ENCODE results near the gene MT1E.

MT1E gene

DNA sequence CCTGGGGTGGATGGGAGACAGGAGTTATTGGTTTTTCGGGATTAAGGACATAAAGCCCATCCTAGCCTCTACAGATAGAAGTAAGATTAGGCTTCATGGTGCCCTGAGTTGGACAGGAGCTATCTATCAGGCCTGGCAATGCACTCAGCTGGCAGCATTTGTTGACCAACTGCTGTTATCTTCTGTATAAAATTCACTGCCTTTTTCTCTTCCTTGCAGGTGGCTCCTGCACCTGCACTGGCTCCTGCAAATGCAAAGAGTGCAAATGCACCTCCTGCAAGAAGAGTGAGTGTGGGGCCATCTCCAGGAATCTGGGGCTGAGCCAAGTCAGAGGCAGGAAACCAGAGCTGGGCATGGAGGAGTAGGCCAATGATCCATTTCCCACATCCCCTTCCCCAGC lies 13.5 kb downstream of the MT1E start:
- H3K9ac ChIP-seq (ENCODE audit: low read depth, low read length): no peak overlapping the region
- peak overlapping the region; percentile 96 for H3K4me2 ChIP-seq (ENCODE audit: low read length)
- no peaks in the 10 kb centered on the region for H3K36me3 ChIP-seq (ENCODE audit: insufficient read depth, low read length)
- no peaks in the 10 kb centered on the region for H3K9me3 ChIP-seq (replicated peaks; ENCODE audit: low read length)
- no peak overlapping the region for H3K4me3 ChIP-seq (ENCODE audit: low read length)
- H3K4me1 ChIP-seq (ENCODE audit: control insufficient read depth, insufficient read depth, low read length): peaks cover 20% of the 10 kb centered on the region
- H3K27me3 ChIP-seq (ENCODE audit: control insufficient read depth, insufficient read depth, low read length): peaks cover 14% of the 10 kb centered on the region

DNA sequence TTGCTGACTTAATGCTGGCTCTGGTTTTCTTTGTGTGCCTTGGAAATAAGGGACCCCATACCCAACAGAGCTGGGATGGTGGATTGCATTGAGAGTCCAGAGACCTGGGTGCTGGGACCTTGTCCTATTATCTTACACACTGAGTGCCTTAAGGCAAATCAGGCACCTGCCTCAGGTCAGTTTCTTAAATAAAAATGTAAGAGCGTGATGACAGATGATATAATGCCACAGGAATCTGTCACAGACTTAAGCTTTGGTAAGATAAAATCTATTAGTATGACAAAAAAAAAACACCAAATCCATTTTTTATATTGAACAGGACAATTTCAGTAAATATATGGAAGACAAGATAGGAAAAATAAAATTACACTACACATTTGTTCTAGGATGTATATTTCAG lies 14.5 kb downstream of the MT1E start:
- Histone ChIP-seq H3K27me3 (ENCODE audit: control insufficient read depth, insufficient read depth, low read length) (peaks cover 21% of the 10 kb centered on the region), H3K4me2 (ENCODE audit: low read length) (no peak overlapping the region), H3K4me3 (ENCODE audit: low read length) (no peak overlapping the region), H3K9me3 (replicated peaks; ENCODE audit: low read length) (no peaks in the 10 kb centered on the region), H3K9ac (ENCODE audit: low read depth, low read length) (no peak overlapping the region), H3K4me1 (ENCODE audit: control insufficient read depth, insufficient read depth, low read length) (peaks cover 20% of the 10 kb centered on the region), H3K36me3 (ENCODE audit: insufficient read depth, low read length) (no peaks in the 10 kb centered on the region)

DNA sequence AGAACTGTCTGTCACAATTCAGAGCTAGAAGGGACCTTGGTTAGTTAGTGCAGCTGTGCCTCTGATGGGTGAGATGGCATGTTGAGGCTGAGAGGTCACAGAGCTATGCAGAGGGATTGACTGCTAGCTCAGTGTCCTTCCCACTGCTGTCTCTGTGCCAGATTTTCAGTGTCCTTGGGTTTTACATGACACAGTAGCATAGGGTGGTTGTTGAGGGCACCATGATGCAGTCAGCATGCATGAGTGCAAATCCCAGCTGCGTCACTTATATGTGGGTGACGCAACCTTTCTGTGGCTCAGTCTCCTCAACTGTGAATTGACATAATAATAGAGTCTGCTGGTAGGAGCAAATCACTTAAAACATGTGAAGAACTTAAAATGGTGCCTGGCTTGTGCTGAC lies 15.6 kb downstream of the MT1E start:
- Histone ChIP-seq H3K27me3 (ENCODE audit: control insufficient read depth, insufficient read depth, low read length) (peaks cover 29% of the 10 kb centered on the region), H3K4me1 (ENCODE audit: control insufficient read depth, insufficient read depth, low read length) (peaks cover 20% of the 10 kb centered on the region), H3K9ac (ENCODE audit: low read depth, low read length) (no peak overlapping the region), H3K4me3 (ENCODE audit: low read length) (no peak overlapping the region), H3K4me2 (ENCODE audit: low read length) (no peak overlapping the region), H3K36me3 (ENCODE audit: insufficient read depth, low read length) (no peaks in the 10 kb centered on the region), H3K9me3 (replicated peaks; ENCODE audit: low read length) (no peaks in the 10 kb centered on the region)

DNA sequence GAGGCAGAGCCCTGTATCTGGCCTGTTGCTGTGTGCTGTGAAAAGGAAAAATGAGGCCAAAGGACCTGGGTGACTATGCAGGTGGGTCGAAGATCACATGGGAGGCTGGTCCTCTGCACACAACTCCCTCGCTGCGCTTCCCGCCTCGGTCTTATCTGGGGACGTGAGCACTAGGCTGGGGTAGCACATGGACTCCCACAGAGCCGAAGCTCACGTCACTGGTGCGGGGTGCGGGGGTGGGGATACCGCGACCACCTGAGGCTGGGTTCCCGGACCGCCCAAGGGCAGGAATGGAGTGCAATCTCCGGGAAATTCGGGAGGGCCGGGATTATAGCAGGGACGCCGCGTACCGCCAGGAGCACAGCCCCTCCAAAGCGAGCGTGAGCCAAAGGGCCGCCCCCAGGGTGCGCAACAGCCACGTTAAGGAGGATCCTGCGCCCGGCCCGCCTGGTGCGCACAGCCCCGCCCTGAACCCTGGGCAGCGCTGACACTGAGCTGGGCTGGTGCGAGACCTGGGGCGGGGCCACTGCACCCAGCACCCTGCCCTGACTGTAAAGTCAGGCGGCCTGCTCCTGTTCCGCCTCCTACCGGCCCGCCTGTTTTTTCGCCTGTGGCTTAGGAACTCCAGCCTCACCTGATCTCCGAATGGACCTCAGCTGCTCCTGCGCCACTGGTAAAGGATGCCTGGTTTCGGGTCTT lies 17.6 kb downstream of the MT1E start:
- H3K4me2 ChIP-seq (ENCODE audit: low read length): peak overlapping the region; percentile 78
- peak overlapping the region; percentile 63 for H3K4me3 ChIP-seq (ENCODE audit: low read length)
- H3K36me3 ChIP-seq (ENCODE audit: insufficient read depth, low read length): no peaks in the 10 kb centered on the region
- peaks cover 15% of the 10 kb centered on the region for H3K4me1 ChIP-seq (ENCODE audit: control insufficient read depth, insufficient read depth, low read length)
- peak overlapping the region; percentile 12 for H3K9ac ChIP-seq (ENCODE audit: low read depth, low read length)
- H3K27me3 ChIP-seq (ENCODE audit: control insufficient read depth, insufficient read depth, low read length): peaks cover 40% of the 10 kb centered on the region
- H3K9me3 ChIP-seq (replicated peaks; ENCODE audit: low read length): no peaks in the 10 kb centered on the region

DNA sequence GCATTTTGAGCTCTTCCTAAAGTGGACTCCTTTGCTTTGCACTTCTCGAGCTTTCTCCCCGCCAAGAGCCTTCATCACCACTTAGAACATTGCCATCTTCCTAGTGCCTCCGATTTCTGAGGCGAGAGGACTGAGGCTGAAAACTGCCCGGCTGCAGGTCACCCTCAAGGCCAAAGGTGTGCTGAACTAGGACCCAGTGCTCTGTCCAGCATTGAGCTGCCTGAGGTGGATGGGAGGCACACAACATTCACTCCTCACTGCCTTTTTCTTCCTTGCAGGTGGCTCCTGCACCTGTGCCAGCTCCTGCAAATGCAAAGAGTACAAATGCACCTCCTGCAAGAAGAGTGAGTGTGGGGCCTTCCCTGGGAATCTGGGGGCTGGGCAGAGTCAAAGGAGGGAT lies 18.3 kb downstream of the MT1E start:
- peaks cover 11% of the 10 kb centered on the region for H3K4me1 ChIP-seq (ENCODE audit: control insufficient read depth, insufficient read depth, low read length)
- peaks cover 46% of the 10 kb centered on the region for H3K27me3 ChIP-seq (ENCODE audit: control insufficient read depth, insufficient read depth, low read length)
- no peak overlapping the region for H3K9ac ChIP-seq (ENCODE audit: low read depth, low read length)
- no peaks in the 10 kb centered on the region for H3K36me3 ChIP-seq (ENCODE audit: insufficient read depth, low read length)
- no peaks in the 10 kb centered on the region for H3K9me3 ChIP-seq (replicated peaks; ENCODE audit: low read length)
- peak overlapping the region; percentile 78 for H3K4me2 ChIP-seq (ENCODE audit: low read length)
- peak overlapping the region; percentile 63 for H3K4me3 ChIP-seq (ENCODE audit: low read length)

DNA sequence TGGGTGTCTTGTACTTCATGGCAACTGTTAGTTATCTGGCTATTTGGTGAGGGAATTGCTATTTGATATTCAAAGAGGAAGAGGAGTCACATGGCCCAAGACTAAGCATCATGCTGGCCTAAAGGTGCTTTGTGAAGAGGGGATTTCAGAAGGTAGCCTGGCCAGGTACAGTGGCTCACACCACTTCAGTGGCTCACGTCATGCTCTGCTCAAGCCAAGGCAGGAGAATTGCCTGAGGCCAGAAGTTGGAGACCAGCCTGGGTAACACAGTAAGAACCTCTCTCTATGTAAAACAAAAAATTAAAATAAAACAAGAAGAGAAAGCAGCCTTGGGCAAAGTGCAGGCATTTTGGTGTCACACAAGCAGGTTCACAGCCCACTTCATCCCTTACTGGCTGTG lies 19.7 kb downstream of the MT1E start:
- Histone ChIP-seq H3K9ac (ENCODE audit: low read depth, low read length) (no peak overlapping the region), H3K27me3 (ENCODE audit: control insufficient read depth, insufficient read depth, low read length) (peaks cover 59% of the 10 kb centered on the region), H3K9me3 (replicated peaks; ENCODE audit: low read length) (no peaks in the 10 kb centered on the region), H3K36me3 (ENCODE audit: insufficient read depth, low read length) (no peaks in the 10 kb centered on the region), H3K4me2 (ENCODE audit: low read length) (no peak overlapping the region), H3K4me1 (ENCODE audit: control insufficient read depth, insufficient read depth, low read length) (peaks cover 11% of the 10 kb centered on the region), H3K4me3 (ENCODE audit: low read length) (no peak overlapping the region)

DNA sequence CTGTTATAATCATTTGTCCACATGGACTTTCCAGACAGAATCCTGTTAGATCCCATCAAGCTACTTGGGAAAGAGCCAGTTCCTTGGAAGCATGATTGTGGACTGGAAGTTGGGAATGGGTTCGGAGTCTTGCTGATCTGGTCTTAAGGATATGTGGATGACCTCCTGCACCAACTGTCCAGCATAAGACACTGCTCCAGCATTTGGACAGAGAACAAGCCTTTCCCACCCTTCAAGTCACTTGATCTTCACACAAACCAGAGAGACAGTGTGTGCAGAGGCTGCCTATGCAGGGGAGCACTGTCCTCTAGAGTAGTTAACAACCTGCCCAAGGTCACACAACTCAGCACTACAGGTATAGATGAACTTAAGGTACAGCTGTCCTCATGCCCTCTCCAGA lies 20.3 kb downstream of the MT1E start:
- Histone ChIP-seq H3K36me3 (ENCODE audit: insufficient read depth, low read length) (no peaks in the 10 kb centered on the region), H3K4me2 (ENCODE audit: low read length) (no peak overlapping the region), H3K4me1 (ENCODE audit: control insufficient read depth, insufficient read depth, low read length) (peaks cover 11% of the 10 kb centered on the region), H3K27me3 (ENCODE audit: control insufficient read depth, insufficient read depth, low read length) (peaks cover 62% of the 10 kb centered on the region), H3K4me3 (ENCODE audit: low read length) (no peak overlapping the region), H3K9ac (ENCODE audit: low read depth, low read length) (no peak overlapping the region), H3K9me3 (replicated peaks; ENCODE audit: low read length) (no peaks in the 10 kb centered on the region)

DNA sequence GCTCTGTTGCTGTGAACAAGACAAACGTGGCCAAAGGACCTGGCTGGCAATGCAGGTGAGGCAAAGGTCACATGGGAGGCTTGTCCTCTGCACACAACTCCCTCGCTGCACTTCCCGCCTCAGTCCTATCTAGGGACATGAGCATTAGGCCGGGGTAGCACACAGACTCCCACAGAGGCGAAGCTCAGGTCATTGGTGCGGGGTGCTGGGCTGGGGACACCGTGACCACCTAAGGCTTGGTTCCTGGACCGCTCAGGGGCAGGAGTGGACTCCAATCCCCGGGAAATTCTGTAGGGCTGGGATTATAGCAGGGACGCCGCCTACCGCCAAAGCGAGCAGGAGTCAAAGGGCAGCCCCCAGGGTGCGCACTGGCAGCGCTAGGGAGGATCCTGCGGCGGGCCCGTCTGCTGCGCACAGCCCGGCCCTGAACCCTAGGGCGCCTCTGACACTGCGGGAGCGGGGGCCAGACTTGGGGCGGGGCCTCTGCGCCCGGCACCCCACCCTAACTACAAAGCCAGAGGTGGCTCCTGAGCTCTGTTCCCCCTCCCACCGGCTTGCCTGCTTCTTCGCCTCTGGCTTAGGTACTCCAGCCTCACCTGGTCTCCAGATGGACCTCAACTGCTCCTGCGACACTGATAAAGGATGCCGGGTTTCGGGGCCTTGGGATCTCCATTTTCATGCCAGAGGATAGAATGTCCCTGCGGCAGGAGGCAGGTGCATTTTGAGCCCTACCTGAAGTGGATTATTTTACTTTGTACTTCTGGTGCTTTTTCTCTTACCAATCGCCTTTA lies 22.3 kb downstream of the MT1E start:
- Histone ChIP-seq H3K9me3 (replicated peaks; ENCODE audit: low read length) (no peaks in the 10 kb centered on the region), H3K9ac (ENCODE audit: low read depth, low read length) (no peak overlapping the region), H3K36me3 (ENCODE audit: insufficient read depth, low read length) (no peaks in the 10 kb centered on the region), H3K4me2 (ENCODE audit: low read length) (no peak overlapping the region), H3K4me1 (ENCODE audit: control insufficient read depth, insufficient read depth, low read length) (peaks cover 10% of the 10 kb centered on the region), H3K4me3 (ENCODE audit: low read length) (no peak overlapping the region), H3K27me3 (ENCODE audit: control insufficient read depth, insufficient read depth, low read length) (peaks cover 78% of the 10 kb centered on the region)

DNA sequence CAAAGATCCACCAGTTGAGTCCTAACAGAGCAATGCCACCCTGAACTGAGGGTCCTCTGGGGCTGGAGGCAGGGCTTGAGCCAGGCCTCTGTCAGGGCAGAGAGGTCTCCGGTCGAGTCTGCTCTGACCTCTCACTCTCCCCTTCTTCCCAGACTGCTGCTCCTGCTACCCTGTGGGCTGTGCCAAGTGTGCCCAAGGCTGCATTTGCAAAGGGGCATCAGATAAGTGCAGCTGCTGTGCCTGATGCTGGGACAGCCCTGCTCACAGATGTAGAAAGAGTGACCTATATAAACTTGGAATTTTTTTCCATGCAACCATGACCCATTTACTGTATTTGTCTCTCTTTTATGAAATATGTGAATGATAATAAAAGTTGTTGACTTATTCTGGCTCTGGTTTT lies 23.7 kb downstream of the MT1E start:
- Histone ChIP-seq H3K4me2 (ENCODE audit: low read length) (no peak overlapping the region), H3K4me1 (ENCODE audit: control insufficient read depth, insufficient read depth, low read length) (no peaks in the 10 kb centered on the region), H3K36me3 (ENCODE audit: insufficient read depth, low read length) (no peaks in the 10 kb centered on the region), H3K4me3 (ENCODE audit: low read length) (no peak overlapping the region), H3K9ac (ENCODE audit: low read depth, low read length) (no peak overlapping the region), H3K27me3 (ENCODE audit: control insufficient read depth, insufficient read depth, low read length) (peaks cover 74% of the 10 kb centered on the region), H3K9me3 (replicated peaks; ENCODE audit: low read length) (no peaks in the 10 kb centered on the region)

DNA sequence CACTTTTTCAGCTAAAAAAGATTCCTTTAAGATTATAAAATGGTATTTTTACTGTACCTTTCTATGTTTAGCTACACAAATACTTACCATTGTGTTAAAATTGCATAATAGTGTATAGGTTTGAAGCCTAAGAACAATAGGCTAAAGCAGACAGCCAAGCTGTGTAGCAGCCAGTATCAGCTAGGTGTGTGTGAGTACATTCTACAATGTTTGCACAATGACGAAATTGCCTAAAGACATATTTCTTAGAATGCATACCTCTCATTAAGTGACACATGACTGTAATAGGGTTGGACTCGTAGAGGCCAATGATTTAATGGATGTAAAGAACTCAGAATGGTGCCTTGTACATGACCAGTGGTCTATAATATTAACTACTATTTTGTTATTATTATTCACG lies 24.2 kb downstream of the MT1E start:
- no peak overlapping the region for H3K4me3 ChIP-seq (ENCODE audit: low read length)
- no peaks in the 10 kb centered on the region for H3K36me3 ChIP-seq (ENCODE audit: insufficient read depth, low read length)
- no peak overlapping the region for H3K4me2 ChIP-seq (ENCODE audit: low read length)
- H3K4me1 ChIP-seq (ENCODE audit: control insufficient read depth, insufficient read depth, low read length): no peaks in the 10 kb centered on the region
- H3K27me3 ChIP-seq (ENCODE audit: control insufficient read depth, insufficient read depth, low read length): peaks cover 70% of the 10 kb centered on the region
- H3K9ac ChIP-seq (ENCODE audit: low read depth, low read length): no peak overlapping the region
- H3K9me3 ChIP-seq (replicated peaks; ENCODE audit: low read length): no peaks in the 10 kb centered on the region

DNA sequence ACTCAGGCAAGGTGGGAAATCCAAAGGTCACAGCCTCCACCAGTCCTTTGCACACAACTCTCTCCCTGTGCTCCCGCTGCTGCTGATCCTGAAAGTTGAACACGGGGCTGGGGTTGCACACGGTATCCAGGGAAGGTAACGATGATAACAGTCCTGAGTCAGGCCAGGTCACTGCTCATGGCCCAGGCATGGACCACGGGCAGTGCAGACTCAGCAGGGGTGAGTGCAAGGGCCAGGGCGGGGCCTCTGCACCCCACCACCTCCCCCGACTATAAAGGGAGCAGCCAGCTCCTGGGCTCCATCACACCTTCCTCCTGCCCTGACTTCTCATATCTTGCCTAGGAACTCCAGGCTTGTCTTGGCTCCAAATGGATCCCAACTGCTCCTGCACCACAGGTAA lies 26.0 kb downstream of the MT1E start, which contains the start of gene MT1B:
Gene MT1B (plus strand): TSS at position 301 of the 400 bp plus-strand sequence. CDS start 68 bp downstream, at position 369.
- Histone ChIP-seq H3K36me3 (ENCODE audit: insufficient read depth, low read length) (no peaks in the 10 kb centered on the region), H3K9ac (ENCODE audit: low read depth, low read length) (no peak within 1 kb of the TSS), H3K4me2 (ENCODE audit: low read length) (no peak within 1 kb of the TSS), H3K4me3 (ENCODE audit: low read length) (no peak within 1 kb of the TSS), H3K27me3 (ENCODE audit: control insufficient read depth, insufficient read depth, low read length) (peaks cover 56% of the 10 kb centered on the region), H3K9me3 (replicated peaks; ENCODE audit: low read length) (no peaks in the 10 kb centered on the region), H3K4me1 (ENCODE audit: control insufficient read depth, insufficient read depth, low read length) (no peaks in the 10 kb centered on the region)

DNA sequence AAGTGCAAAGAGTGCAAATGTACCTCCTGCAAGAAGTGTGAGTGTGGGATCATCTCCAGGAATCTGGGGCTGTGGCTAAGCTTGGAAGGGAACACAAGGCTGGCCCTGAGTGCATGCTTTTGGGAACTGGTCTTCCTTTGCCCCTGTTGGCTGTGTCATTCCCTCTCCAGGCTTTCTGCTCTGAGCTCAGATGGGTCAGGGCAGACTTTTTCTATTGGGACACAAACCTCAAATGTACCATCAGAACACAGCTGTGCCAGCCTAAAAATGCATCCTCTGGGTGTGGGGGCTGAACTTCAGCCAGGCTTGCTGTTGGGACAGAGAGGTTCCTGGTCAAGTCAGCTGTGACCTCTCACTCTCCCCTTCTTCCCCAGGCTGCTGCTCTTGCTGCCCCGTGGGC lies 27.0 kb downstream of the MT1E start:
- Histone ChIP-seq H3K4me2 (ENCODE audit: low read length) (no peak overlapping the region), H3K9me3 (replicated peaks; ENCODE audit: low read length) (no peaks in the 10 kb centered on the region), H3K36me3 (ENCODE audit: insufficient read depth, low read length) (no peaks in the 10 kb centered on the region), H3K4me3 (ENCODE audit: low read length) (no peak overlapping the region), H3K27me3 (ENCODE audit: control insufficient read depth, insufficient read depth, low read length) (peaks cover 46% of the 10 kb centered on the region), H3K9ac (ENCODE audit: low read depth, low read length) (no peak overlapping the region), H3K4me1 (ENCODE audit: control insufficient read depth, insufficient read depth, low read length) (peaks cover 1% of the 10 kb centered on the region)
